IPS DF 19.7 (cell line): ENCODE results near the gene EFCAB13.
"Not testable (repeated sequence)": the region's sequence is repeated elsewhere in the genome, so short reads cannot be mapped to it uniquely, and the experiment has no call there.

Experiments used
- DNase-seq: peaks from one replicate; pipeline ENCODE4 v3.0.0-alpha.2; 2013; ENCODE audit warnings: low read depth, low spot score

The EFCAB13 gene

DNA sequence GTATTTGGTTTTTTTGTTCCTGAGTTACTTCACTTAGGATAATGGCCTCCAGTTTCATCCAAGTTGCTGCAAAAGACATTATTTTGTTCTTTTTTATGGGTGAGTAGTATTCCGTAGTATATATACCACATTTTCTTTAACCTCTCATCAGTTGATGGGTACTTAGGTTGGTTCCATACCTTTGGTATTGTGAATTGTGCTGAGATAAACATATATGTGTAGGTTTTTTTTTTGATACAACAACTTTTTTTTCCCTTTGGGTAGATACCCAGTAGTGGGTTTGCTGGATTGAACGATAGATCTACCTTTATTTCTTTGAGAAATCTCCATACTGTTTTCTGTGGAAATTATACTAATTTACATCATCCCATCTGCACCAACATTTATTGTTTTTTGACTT lies 6.8 kb downstream of the EFCAB13 start:
- no peak for DNase-seq

DNA sequence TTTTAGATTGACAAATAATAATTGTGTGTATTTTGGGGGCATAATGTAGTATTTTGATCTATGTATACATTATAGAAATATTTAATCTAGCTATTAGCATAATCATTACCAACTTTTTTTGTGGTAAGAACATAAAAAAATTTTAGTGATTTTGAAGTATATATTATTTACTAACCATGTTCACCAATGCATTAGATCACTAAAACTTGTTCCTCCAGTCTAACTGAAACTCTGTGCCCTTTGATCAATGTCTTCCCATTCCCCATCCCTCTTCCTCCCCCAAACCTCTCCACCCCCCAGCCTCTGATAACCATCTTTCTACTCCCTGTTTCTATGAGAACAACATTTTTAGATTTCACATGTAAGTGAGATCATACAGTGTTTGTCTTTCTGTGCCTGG lies 8.5 kb downstream of the EFCAB13 start:
- no peak for DNase-seq

DNA sequence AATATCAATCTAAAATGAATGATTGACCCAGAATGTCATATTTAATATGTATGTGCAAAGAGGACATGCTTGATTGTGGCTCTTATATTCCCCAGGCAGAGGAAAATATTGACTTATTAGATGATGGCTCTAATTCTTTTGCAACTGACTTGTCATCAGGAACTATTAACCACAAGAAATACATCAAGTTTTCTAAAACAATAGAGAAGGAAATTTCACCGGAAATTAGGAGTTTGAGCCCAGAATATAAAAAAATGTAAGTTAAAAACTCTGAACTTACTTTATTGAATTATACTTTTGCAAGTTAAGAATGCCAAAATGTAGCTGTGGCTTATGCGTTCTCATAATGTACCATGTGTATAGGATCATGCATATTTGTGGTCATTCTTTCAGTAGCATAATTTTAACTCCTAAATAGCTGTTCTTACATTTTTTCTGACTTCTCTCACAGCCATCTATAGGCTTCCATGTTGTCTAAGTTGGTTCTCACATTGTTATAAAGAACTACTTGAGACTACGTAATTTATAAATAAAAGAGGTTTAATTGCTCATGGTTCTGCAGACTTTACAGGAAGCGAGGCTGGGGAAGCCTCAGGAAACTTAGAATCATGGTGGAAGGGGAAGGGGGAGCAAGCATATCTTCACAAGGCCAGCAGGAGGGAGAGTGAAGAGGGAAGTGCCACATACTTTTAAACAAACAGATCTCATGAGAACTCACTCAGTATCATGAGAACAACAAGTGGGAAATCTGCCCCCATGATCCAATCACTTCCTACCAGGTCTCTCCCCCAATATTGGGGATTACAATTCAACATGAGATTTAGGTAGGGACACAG lies 11.6 kb downstream of the EFCAB13 start:
- DNase-seq, result no peak

DNA sequence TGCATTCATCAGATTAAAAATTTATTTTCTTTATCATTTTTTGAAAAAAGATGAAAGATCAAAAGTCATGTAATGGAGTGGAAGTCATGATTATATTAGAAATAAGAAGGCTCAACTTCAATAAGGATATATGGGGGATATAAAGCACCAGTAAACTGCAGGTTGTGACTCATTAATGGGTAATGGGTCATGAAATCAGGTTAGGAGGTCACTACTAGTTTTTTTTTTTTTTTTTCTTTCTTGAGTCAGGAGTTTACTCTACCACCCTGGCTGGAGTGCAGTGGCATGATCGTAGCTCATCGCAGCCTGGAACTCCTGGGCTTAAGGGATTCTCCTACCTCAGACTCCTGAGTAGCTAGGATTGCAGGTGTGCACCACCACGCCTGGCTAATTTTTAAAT lies 14.3 kb downstream of the EFCAB13 start:
- DNase-seq, result no peak

DNA sequence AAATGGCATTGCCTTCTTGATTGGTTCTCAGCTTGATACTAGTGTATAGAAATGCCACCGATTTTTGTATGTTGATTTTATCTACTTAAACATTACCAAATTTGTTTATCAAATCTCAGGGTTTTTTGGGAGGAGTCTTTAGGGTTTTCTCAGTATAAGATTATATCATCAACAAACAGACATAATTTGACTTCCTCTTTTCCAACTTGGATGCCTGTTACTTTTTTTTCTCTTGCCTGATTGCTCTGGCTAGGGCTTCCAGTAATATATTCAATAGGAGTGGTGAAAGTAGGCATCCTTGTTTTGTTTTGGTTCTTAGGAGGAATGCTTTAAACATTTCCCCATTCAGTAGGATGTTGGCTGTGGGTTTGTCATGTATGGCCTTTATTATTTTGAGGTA lies 29.1 kb downstream of the EFCAB13 start:
- DNase-seq, result no peak

DNA sequence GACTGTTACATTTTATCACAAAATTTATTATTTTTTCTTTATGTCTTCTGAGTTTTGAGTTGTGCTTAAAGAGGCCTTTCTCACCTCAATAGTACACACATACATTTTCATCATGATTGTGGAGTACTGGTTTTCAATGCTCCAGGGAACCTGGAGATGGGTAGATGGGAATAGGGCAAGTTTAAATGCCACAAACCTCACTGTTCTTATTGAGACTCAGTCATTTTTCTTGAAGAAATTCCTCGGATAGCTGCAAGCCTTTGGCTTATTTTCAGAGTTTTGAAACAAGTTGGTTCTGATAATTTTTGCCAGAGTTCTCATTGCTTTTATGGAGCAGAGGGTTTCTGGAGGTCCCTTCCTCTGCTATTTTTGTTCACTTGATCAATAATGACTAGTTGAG lies 34.9 kb downstream of the EFCAB13 start:
- no peak for DNase-seq

DNA sequence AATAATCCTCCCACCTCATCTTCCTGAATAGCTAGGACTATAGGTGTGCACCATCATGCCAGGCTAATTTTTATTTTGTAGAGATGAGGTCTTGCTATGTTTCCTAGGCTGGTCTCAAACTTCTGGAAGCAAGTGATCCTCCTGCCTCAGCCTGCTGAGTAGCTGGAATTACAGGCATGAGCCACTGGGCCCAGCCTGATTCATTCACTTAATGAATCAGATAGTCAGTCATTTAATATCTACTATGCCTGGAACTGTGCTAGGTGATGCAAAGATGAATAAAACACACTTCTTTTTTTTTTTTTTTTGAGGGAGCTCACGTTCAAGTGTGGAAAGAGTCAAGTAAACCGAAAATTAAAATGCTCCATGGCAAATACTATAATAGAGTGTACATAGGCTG lies 39.4 kb downstream of the EFCAB13 start:
- DNase-seq, result no peak

DNA sequence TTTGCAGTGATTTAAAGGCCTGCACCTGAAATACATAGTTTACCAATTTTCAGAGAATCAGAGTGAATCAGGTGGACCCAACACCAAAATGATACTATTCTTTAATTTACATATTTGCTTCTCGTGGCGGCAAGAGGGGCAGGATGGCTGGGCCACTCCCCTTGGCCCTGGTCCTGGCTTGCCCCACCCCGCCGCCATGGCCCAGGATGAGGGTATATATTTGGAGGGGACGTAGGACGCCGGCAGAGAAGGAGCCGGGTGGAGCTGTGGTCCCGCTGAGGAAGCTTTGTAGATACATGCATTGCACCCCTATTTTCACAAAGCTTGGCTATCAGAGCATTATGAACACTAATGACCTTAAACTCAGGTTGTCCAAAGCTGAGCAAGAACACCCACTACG lies 43.5 kb downstream of the EFCAB13 start:
- no peak for DNase-seq

DNA sequence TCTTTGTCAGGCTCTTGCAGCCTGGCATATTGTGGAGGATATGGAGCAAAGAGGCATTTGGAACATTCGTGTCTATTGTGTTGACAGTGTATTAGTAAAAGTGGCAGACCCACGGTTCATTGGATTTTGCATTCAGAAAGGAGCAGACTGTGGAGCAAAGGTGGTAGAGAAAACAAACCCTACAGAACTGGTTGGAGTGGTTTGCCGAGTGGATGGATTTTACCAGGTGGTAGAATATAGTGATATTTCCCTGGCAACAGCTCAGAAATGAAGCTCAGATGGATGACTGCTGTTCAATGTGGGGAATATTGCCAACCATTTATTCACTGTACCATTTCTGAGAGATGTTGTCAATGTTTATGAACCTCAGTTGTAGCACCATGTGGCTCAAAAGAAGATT lies 44.5 kb downstream of the EFCAB13 start:
- no peak for DNase-seq

DNA sequence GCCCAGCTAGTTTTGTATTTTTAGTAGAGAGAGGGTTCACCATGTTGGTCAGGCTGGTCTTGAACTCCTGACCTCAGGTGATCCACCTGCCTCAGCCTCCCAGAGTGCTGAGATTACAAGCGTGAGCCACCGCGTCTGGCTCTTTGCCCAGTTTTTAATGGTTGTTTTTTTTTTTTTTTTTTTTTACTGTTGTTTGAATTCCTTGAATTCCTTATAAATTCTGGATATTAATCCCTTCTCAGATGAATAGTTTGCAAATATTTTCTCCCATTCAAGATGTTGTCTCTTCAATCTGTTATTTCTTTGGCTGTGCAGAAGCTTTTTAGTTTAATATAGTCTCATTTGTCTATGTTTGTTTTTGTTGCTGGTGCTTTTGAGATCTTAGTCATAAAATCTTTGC lies 47.1 kb downstream of the EFCAB13 start:
- DNase-seq, result not testable (repeated sequence)

DNA sequence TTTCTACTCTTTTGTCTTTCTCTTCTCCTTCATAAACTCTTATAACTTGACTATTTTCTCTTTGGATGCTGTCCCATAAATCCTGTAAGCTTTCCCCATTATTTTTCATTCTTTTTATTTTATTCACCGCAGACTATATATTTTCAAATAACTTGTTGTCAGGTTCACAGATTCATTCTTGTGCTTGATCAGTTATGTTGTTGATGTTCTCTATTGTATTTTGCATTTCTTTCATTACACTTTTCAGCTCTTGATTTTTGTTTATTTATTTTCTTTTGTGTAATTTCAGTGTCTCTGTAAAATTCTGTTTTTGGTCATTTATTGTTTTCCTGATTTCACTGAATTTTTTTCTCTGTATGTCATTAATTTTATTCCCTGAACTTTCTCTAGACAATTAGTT lies 49.2 kb downstream of the EFCAB13 start:
- no peak for DNase-seq

DNA sequence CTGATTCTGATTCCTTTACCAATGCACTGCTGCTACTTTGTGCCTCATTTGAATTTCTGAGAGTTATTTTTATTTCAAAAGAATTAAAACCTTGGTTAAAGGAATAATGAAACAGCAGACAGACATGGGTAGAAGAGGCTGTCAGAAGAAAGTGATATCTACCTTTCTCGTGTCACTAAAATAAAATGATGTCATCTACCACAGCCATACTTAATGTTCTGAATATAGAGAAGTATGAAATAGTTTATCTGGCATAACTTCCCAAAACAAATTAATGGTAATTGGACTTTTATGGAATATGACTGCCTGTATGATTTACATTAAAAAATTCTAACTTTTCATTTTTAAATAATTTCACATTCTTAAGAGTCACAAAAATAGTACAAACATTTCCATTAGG lies 52.5 kb downstream of the EFCAB13 start:
- DNase-seq, result no peak

DNA sequence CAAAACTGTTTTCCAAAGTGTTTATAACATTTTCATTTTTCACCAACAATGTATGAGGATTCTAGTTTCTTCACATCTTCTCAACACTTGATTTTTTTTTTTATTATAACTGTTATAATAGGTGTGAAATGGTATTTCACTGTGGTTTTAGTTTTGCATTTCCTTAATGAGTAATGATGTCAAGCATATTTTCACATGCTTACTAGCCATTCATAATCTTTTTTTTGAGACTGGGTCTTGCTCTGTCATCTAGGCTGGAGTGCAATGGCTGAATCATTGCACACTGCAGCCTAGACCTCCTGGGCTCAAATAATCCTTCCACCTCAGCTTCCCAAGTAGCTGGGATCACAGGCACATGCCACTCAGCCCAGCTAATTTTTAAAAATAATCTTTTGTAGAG lies 65.1 kb downstream of the EFCAB13 start:
- no peak for DNase-seq

DNA sequence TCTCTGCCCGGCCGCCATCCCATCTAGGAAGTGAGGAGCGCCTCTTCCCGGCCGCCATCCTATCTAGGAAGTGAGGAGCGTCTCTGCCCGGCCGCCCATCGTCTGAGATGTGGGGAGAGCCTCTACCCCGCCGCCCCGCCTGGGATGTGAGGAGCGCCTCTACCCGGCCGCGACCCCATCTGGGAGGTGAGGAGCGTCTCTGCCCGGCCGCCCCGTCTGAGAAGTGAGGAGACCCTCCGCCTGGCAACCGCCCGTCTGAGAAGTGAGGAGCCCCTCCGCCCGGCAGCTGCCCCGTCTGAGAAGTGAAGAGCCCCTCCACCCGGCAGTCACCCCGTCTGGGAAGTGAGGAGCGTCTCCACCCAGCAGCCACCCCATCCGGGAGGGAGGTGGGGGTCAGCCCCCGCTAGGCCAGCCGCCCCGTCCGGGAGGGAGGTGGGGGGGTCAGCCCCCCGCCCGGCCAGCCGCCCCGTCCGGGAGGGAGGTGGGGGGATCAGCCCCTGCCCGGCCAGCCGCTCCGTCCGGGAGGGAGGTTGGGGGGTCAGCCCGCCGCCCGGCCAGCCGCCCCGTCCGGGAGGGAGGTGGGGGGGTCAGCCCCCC lies 73.9 kb downstream of the EFCAB13 start:
- DNase-seq, result not testable (repeated sequence)

DNA sequence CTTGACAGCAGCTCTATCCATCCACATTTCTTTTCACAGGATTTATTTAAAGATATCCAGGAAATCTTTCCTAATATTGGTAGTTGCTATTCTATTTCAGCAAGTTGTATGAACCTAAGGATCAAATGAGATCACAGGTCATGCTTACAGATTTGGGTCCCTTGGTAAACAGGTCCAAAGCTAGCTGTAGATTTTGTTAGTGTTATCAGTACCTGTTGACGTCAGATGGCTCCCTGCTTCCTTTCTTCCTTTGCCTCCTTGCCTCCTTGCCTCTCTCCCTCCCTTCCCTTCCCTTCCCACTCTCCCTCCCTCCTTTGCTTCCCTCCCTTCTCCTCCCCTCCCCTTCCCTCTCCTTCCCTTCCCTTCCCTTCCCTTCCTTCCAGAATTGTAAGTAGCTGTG lies 76.6 kb downstream of the EFCAB13 start:
- no peak for DNase-seq

DNA sequence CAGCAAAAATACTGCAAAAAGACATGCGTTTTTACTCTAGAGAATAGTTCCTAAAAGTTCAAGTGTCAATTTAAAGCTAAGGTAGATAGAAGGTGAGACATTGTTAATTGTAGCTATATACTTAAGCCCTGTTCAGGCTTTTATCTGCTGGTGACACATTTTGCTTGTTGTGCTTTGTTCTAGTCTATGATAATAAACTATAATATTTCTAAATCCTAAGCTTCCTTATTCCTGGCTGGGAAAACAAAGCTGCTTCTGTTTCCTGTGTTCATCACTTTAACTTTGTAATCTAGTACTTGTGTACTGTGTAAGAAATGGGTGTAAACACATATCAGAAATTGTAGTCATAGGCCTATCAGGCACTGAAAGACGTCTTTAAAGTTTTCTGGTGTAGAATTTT lies 77.3 kb downstream of the EFCAB13 start:
- DNase-seq, result no peak

DNA sequence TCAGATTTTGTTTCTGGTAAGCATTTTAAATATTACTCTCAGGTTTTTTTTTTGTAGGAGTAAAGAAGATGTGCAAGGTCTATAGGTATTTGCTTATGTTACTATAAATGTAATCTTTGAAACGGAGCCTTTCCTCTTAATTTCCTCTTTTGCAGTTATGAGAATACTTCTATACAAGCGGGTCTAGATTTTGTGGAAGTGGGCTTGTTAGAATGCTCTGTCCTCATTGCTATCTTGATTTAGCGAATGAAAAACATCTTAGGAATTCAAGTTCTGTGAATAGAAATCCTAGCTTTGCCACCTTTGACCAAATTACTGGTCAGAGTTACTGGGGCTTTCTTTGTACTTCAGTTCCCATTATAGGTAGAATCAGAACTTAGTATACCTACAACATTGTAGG lies 80.3 kb downstream of the EFCAB13 start:
- no peak for DNase-seq

DNA sequence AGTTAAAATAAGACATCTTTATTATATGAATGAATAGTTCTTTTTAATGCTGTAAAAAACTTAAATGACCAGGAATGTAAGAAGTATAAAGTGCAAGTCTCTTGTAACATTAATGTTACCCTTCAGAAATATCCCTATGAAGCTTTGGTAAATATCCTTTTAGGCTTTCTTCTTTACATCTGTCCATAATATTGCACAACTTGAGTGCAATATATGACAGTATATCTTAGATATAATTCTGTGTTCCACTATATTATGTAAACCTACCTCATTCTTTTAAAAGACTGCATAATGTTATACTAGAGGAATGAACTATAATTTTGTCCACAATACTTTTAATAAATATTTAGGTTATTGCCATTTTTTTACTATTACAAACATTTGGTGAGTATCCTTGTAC lies 81.1 kb downstream of the EFCAB13 start:
- no peak for DNase-seq

DNA sequence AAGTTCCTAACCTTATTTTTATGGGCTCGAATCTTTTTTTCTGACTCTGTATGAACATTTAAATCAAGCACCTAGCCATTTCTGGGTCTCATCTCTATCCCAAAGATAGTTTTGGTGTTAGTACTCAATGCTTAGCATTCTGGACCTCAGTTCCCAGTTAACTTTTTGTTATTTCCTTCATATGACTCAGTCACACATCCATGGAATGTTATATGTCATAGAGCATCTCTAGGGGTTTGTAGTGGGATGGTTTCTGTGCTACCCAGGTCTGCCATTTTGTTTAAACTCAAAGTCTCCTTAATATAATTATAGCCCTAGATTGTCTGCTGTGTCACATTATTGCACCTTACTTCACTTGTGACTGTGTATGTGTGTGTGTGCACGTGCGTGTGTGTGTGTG lies 90.1 kb downstream of the EFCAB13 start:
- DNase-seq, result no peak

DNA sequence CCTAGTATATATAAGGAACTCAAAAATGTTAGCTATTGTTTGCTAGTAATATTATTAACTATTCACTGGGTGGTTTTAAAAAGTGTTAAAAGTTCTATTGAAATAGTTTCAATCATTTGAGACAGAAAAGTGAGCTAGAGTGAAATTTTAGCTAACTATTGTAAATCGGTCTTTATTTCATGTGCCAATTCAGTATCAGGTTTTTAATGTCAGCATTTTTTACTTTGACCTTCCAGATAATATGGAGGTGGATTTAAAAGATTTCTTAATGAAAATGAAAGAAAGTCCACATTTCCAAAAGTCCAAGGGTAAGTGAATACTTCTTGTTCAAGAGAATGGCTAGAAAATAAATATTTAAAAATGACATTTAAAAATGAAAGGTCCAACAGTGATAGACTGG lies 90.9 kb downstream of the EFCAB13 start:
- no peak for DNase-seq

DNA sequence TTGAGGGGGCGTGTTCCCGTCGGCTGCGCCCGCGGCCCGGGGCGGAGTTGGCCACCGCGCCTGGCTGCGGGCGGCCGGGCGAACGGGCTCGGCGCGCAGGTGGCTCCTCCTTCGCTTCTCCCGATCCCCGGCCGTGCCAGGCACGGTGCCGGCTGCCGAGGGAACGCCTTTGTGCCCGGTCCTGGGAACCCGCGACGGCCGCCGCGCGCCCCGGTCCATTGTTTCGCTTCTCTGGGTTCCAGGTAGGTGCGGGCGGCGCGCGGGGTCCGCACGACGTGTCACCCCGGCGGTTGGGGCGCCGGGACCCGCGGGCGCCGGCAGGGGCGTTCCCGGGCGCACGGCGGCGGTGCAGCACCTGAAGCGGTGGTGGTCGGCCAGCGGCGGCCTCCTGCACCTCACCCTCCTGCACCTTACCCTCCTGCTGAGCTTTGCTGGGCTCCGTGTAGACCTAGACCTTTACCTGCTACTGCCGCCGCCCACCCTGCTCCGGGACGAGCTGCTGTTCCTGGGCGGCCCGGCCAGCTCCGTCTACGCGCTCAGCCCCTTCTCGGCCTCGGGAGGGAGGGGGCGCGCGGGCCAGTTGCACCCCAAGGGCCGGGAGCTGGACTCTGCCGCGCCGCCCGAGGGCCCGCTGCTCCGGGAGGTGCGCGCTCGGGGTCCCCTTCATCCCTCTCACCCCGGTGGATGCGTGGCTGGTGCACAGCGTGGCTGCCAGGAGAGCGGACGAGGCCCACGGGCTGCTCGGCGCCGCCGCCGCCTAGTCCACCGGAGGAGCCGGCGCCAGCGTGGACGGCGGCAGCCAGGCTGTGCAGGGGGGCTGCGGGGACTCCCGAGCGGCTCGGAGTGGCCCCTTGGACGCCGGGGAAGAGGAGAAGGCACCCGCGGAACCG lies 99.9 kb downstream of the EFCAB13 start:
- peak; percentile 3 for DNase-seq

DNA sequence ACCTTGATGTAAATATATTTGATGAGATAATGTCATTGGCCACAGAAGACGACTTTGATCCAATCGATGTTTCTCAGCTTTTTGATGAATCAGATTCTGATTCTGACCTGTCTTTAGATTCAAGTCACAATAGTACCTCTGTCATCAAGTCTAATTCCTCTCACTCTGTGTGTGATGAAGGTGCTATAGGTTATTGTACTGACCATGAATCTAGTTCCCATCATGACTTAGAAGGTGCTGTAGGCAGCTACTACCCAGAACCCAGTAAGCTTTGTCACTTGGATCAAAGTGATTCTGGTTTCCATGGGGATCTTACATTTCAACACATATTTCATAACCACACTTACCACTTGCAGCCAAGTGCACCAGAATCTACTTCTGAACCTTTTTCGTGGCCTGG lies 101.5 kb downstream of the EFCAB13 start:
- not testable (repeated sequence) for DNase-seq
